Muscle of leg (tissue), 11 donors: ENCODE results near the gene ENOSF1. TPM values are rescaled to one million over a fixed set of nuclear protein-coding genes. Genes with fewer than 3 reads are reported as not detected.

Source experiments
- DNase-seq: peaks from one replicate; pipeline ENCODE4 v3.0.0; 2013
- H3K27ac ChIP-seq: one replicate; pipeline ENCODE4 v1.5.1; 2013; ENCODE audit warnings: mild to moderate bottlenecking, low read length, control low read depth
- H3K27me3 ChIP-seq: one replicate; pipeline ENCODE4 v1.6.1; 2013; ENCODE audit warnings: low read length; ENCODE audit not compliant: control insufficient read depth, insufficient read depth
- H3K36me3 ChIP-seq: one replicate; pipeline ENCODE4 v1.6.1; 2013; ENCODE audit warnings: low read length; ENCODE audit not compliant: control insufficient read depth, insufficient read depth
- H3K4me1 ChIP-seq: one replicate; pipeline ENCODE4 v1.6.1; 2013; ENCODE audit warnings: low read length; ENCODE audit not compliant: control insufficient read depth, insufficient read depth
- H3K4me3 ChIP-seq: one replicate; pipeline ENCODE4 v1.5.1; 2013; ENCODE audit warnings: low read length, control low read depth
- H3K9me3 ChIP-seq: replicated peaks from 2 replicates; pipeline ENCODE4 v1.6.1; 2013; ENCODE audit warnings: low read depth, low read length; ENCODE audit not compliant: control insufficient read depth
- WGBS: methylation state at CpG from one replicate; pipeline ENCODE4 v1.1.5; 2013; ENCODE audit warnings: missing lambda C conversion rate; ENCODE audit not compliant: insufficient coverage; 5-methylcytosine and 5-hydroxymethylcytosine counted together
- polyA plus RNA-seq, 8 donors: library from polyadenylated mRNA; unstranded; fragments of 120-200 nt; gene quantifications; one replicate each; pipeline versions ENCODE4 v1.2.1 to v1.2.3, GENCODE V29; 2013; ENCODE audit warnings: inconsistent platforms in 1 of 8, low replicate concordance in 1 of 8; ENCODE audit not compliant: insufficient read length in 8 of 8, insufficient read depth in 1 of 8
- total RNA-seq: library from RNA; stranded (reverse); fragments of 120-200 nt; gene quantifications from one replicate; pipeline ENCODE4 v1.2.4, GENCODE V29; 2013

The ENOSF1 gene
- total and polyA plus RNA-seq, 9 donors, result 16.8 to 35.9 (median 20.5) TPM

DNA sequence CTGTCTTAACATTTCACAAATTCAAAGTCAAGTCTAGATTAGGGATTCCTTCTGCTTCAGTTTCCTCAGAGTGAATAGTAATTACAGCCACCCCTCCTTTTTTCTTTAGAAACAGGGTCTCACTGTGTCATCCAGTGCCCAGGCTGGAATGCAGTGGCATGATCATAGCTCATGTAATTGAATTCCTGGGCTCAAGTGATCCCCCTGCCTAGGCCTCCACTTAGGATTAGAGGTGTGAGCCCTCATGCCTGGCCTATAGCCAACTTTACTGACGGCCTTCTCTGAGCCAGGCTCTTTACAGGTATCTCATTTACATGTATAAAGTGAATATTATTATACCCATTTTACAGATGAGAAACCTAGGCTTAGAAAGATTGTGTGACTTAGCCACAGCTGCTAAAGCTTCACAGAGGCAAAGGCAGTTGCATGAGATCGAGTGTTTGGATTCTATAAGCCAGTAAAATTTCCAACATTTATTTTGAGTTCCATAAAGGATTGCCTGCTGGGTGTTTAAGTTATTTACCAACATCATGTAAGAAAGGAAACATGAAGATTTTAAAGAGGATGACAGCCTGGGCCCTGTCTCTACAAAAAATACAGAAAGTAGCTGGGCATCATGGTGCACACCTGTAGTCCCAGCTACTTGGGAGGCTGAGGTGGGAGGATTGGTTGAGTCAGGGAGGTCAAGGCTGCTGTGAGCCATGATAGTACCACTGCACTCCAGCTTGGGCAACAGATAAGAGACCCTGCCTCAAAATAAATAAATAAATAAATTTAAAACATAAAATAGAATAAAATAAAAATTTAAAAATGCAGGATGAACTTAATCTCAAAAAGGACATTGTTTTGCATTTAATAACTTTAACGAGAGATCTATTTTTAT is 1.8 kb downstream of the ENOSF1 start:
- Histone ChIP-seq H3K36me3 (peaks cover 3% of the 10 kb centered on the region), H3K27me3 (no peaks in the 10 kb centered on the region), H3K27ac (no peak overlapping the region), H3K4me1 (peaks cover 5% of the 10 kb centered on the region), H3K4me3 (no peak overlapping the region), H3K9me3 (peaks cover 5% of the 10 kb centered on the region)
- DNase-seq, result no peak
- no CpG with 5 or more reads among the region's 3 CpGs for WGBS

DNA sequence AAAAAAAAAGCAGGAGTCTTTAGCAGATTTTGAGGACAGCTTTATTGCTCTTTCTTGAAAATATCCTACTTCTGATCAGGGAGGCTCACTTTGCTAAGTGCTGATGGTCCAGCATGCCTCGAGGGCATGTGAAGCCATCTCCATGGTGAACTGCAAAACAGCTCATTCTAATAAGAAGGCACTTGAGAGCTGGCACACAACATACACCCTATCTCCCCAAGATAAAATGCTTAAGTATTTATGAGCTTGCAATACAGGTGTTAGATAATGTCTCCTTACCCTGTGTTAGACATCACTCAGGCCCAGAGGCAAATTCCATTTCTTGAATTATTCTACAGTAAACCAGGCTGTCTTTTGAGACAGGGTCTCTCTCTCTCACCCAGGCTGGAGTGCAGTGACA is 2.7 kb downstream of the ENOSF1 start:
- WGBS, result no CpG with 5 or more reads among the region's 1 CpG
- Histone ChIP-seq H3K27ac (no peak overlapping the region), H3K4me3 (no peak overlapping the region), H3K4me1 (peaks cover 5% of the 10 kb centered on the region), H3K27me3 (no peaks in the 10 kb centered on the region), H3K36me3 (peaks cover 3% of the 10 kb centered on the region), H3K9me3 (peaks cover 5% of the 10 kb centered on the region)
- no peak for DNase-seq

DNA sequence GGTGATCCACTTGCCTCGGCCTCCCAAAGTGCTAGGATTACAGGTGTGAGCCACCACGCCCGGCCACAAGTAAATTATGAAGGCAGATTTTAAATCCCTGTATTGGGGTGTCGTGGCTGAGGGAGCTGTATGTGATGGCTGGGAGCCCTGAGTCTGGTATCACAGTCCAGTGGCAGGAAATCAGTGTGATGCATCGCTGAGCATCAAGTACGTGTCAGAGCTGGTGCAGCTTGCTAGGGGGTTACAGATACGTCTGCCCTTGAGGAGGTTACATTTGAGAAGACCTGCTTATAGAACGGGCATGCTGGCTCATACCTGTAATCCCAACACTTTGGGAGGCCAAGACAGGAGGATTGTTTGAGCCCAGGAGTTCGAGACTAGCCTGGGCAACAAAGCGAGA is 4.3 kb downstream of the ENOSF1 start:
- 90% methylated on average over 7 of the region's 10 CpGs for WGBS
- Histone ChIP-seq H3K4me3 (no peak overlapping the region), H3K27ac (no peak overlapping the region), H3K9me3 (peaks cover 4% of the 10 kb centered on the region), H3K36me3 (peaks cover 14% of the 10 kb centered on the region), H3K27me3 (no peaks in the 10 kb centered on the region), H3K4me1 (peaks cover 5% of the 10 kb centered on the region)
- DNase-seq, result no peak

DNA sequence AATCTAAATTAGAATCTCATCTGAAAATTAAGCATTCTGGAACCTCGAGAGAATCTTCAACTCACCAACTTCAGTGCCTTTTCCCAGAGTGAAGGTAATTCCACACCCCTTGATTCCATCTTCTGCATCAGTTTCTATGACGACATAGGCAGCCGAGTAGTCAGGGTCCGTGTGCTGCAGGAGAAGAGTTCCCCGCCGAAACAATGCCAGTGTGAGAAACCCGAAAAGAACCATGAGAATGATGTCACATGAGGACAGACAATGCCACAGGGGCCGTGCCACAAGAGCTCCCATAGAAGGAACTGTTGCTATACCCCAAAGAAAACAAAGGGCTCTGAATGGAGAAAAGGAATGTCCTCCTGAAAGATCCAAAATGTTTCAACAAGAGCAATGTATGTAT is 6.0 kb downstream of the ENOSF1 start:
- H3K27me3 ChIP-seq, result no peaks in the 10 kb centered on the region
- no peak overlapping the region for H3K27ac ChIP-seq
- H3K9me3 ChIP-seq, result no peaks in the 10 kb centered on the region
- H3K36me3 ChIP-seq, result peaks cover 16% of the 10 kb centered on the region
- 89% methylated on average over 7 of the region's 8 CpGs for WGBS
- H3K4me3 ChIP-seq, result no peak overlapping the region
- peaks cover 3% of the 10 kb centered on the region for H3K4me1 ChIP-seq
- DNase-seq, result no peak

DNA sequence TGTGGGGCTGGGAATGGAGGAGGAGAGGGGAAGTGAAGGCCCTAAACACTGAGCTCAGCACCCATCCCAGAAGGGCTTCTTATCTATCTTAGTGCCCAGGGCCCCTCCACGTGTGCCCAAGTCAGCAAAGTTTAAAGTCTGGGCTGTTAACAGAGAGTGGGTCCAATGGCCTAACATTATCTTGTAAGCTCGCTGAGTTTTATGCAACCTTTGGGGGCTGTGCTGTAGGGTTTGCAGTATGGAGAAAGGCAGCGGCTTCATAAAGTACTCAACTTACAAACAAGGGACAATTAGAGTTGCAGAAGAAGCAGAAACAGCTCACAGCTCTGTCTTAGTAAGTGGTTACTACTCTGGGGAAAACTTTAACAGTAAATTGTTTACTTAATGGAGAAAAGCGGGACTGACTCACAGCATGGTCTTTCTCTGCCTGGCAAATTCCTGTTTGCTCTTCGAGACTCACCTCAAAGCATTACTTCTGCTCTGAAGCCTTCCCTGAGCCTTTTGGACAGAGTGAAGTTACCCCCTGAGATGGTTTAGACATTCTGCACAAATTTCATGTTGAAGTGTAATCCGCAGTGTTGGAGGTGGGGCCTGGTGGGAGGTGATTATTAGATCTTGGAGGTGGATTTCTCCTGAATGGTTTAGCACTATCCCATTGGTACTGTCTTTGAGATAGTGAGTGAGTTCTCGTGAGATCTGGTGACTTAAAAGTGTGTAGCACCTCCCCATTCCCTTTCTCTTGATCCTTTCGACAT is 9.0 kb downstream of the ENOSF1 start:
- no peak for DNase-seq

DNA sequence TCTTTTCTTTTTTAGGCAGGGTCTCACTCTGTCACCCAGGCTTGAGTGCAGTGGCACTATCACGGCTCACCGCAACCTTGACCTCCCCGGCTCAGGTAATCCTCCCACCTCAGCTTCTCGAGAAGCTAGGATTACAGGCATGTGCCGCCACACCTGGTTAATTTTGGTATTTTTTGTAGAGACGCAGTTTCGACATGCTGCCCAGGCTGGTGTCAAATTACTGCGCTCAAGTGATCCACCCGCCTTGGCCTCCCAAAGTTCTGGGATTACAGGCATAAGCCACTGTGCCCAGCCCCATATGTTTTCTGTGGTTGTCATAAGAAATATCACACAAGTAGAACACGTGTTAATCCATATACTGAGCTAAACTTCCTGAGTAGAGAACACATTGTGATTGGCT is 14.6 kb downstream of the ENOSF1 start:
- no peak for DNase-seq
- Histone ChIP-seq H3K4me1 (no peaks in the 10 kb centered on the region), H3K4me3 (no peak overlapping the region), H3K27me3 (no peaks in the 10 kb centered on the region), H3K27ac (no peak overlapping the region), H3K9me3 (no peaks in the 10 kb centered on the region), H3K36me3 (peaks cover 10% of the 10 kb centered on the region)
- WGBS, result 60% methylated on average over 1 of the region's 10 CpGs

More for the DNA sequence above, 9.0 kb downstream of the ENOSF1 start:
- H3K36me3 ChIP-seq, result peaks cover 20% of the 10 kb centered on the region
- H3K27ac ChIP-seq, result no peak overlapping the region
- H3K27me3 ChIP-seq, result no peaks in the 10 kb centered on the region
- H3K9me3 ChIP-seq, result no peaks in the 10 kb centered on the region
- no peaks in the 10 kb centered on the region for H3K4me1 ChIP-seq
- 75% methylated on average over 4 of the region's 8 CpGs for WGBS
- no peak overlapping the region for H3K4me3 ChIP-seq

DNA sequence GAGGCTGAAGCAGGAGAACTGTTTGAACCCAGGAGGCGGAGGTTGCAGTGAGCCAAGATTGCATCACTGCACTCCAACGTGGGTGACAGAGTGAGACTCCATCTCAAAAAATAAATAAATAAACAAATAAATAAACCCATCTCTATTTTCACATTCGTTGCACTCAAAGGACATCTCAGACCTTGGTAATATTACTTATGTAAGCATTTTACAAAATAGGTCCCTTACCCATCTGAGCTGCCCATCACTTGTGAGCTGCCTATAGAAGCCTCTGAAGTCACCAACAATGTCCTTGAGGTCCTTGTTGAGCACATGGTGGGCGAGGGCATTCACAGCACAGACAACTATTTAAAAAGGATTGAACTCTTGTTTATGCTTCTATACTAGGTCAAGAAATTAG is 15.4 kb downstream of the ENOSF1 start:
- Histone ChIP-seq H3K27ac (no peak overlapping the region), H3K9me3 (no peaks in the 10 kb centered on the region), H3K27me3 (no peaks in the 10 kb centered on the region), H3K36me3 (peaks cover 14% of the 10 kb centered on the region), H3K4me3 (no peak overlapping the region), H3K4me1 (no peaks in the 10 kb centered on the region)
- DNase-seq, result no peak
- WGBS, result no CpG with 5 or more reads among the region's 4 CpGs

DNA sequence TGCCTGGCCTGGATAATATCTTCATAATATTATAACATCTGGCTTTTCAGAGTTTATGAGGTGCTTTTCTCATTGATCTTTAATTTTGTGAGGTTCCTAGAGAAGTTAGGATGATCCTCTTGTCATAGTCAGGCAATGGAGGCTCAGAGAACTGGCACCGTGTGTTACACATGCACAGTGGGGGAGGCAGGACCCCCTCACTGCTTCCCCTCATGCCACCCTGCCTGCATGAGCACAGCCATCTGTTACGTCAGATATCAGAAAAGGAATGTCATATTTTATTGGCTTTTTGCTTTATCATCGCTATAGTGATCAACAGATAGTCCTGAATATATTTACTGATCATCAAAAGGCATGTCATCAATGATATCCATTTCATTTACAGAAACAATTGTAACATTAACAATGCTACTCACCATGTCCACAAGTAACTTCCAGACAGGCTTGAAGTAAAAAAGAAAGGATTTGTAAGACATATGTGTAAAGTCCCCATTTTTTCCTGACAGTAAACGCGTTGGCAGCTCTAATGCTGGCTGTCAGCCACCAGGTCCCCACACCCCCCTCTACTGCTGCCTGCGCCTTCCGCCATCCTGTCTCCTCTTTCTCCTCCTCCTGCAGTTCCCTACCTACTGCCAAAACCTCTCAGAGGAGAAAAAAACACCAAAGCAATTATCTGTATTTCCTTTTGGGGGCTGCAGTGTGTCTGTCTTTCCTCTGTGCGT is 18.8 kb downstream of the ENOSF1 start:
- 40% methylated on average over 2 of the region's 8 CpGs for WGBS
- peak; percentile 39 for DNase-seq
- H3K27me3 ChIP-seq, result no peaks in the 10 kb centered on the region
- H3K36me3 ChIP-seq, result peaks cover 20% of the 10 kb centered on the region
- no peak overlapping the region for H3K4me3 ChIP-seq
- no peak overlapping the region for H3K27ac ChIP-seq
- no peaks in the 10 kb centered on the region for H3K9me3 ChIP-seq
- no peaks in the 10 kb centered on the region for H3K4me1 ChIP-seq

DNA sequence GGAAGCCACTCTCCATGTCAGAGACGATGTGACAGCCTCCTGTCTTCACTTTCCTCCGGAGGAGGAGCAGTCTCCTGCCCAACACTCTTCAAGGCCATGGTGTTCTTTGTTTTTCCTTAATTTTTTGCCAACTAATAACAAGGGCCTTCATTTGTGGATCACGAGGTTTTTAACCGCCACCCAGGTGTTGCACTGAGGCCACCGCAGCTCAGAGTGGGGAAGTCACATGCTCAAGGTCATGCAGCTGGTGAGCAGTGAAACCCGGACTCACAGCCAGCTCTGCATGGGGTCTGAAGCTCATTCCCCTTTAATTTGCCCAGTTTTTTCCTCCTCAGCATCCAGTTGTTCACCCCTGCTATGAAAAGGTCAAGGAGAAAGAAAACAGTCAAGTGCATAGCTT is 19.6 kb downstream of the ENOSF1 start:
- Histone ChIP-seq H3K36me3 (peaks cover 23% of the 10 kb centered on the region), H3K27ac (no peak overlapping the region), H3K4me1 (no peaks in the 10 kb centered on the region), H3K4me3 (no peak overlapping the region), H3K27me3 (no peaks in the 10 kb centered on the region), H3K9me3 (no peaks in the 10 kb centered on the region)
- DNase-seq, result no peak
- 76% methylated on average over 5 of the region's 6 CpGs for WGBS

DNA sequence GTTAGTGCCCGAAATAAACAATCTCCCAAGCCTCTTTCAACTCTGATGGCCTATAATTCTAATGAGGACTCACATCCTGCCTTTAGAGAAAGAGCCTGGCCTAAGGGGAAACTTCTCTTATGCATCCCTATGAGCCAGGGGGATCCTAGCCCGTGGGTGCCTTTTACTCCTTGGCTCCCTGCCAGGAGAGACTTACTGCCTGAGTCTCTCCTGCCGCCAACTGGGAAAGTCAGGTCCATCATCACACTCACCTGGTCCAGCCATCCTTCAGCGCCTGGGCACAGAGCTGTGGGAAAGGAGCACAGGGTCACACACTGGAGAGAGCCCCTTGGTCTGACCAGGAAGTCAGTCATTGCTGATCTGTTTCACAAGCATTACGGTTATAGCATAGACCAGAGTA is 24.1 kb downstream of the ENOSF1 start:
- Histone ChIP-seq H3K36me3 (peaks cover 36% of the 10 kb centered on the region), H3K4me1 (no peaks in the 10 kb centered on the region), H3K4me3 (no peak overlapping the region), H3K27ac (no peak overlapping the region), H3K27me3 (no peaks in the 10 kb centered on the region), H3K9me3 (no peaks in the 10 kb centered on the region)
- WGBS, result 60% methylated on average over 3 of the region's 5 CpGs
- DNase-seq, result no peak
